HG03439 (cell line): ENCODE measurements around the gene SERPINB11.
"Not testable (repeated sequence)": the region's sequence is repeated elsewhere in the genome, so short reads cannot be mapped to it uniquely, and the experiment has no call there.

Experiments used
- ATAC-seq: cut with Tn5 transposase; IDR thresholded peaks from one replicate; pipeline ENCODE4 v1.9.1; 2021; ENCODE audit warnings: mild to moderate bottlenecking, moderate library complexity; ENCODE audit not compliant: unreplicated experiment

The SERPINB11 gene

DNA sequence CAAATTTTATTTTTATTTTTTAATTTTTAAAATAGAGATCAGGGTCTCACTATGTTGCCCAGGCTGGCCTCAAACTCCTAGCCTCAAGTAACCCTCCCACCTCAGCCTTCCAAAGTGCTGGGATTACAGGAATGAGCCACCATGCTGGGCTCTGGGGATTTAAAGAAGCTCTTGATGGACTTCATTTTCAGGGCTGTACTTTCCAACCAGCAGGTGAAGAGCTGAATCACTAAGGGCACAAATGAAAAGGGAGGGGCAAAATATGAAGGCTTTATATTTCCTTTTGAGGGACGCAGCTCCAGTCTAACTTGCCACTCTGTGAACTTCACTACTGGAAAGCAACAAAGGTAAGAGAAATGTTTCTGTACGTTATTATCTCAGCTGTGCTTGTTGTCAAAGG, at the start of gene SERPINB11:
Gene SERPINB11, plus strand, starts transcription at position 301 of the 400 bp plus-strand sequence. CDS start 7,234 bp downstream, outside the sequence.
- ATAC-seq: no peak

- not testable (repeated sequence) for ATAC-seq
These were observed 43.8 kb upstream of the SERPINB11 start for GRCh38 chr18:63658920-63659319.

DNA sequence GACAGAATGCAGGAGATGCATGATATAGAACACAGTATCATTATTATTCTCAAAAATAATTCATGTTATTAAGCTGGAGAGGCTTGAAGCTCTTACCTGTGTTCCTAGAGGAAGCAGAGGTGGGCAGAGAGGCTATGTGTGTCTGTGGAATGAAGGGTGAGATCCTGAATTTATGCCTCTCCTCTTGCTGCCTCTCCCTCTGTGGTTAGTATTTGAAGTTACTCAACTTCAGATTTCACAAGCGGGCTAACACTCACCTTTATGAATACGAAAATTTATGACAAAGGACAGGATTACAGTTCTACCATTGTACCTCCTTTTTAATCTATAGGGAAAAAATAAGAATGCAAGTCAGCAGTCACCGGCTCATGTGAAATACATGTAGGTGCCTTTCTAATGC, 41.0 kb upstream of the SERPINB11 start, which contains the start of gene SERPINB3:
Gene SERPINB3, minus strand, starts transcription at position 144 of the 400 bp plus-strand sequence. CDS start 677 bp downstream, outside the sequence.
- not testable (repeated sequence) for ATAC-seq

GRCh38 chr18:63664571-63664970, 38.2 kb upstream of the SERPINB11 start:
- ATAC-seq: no peak

- no peak for ATAC-seq
These were observed 26.0 kb upstream of the SERPINB11 start for GRCh38 chr18:63676526-63677323.

GRCh38 chr18:63677500-63678225, 25.1 kb upstream of the SERPINB11 start:
- no peak for ATAC-seq

DNA sequence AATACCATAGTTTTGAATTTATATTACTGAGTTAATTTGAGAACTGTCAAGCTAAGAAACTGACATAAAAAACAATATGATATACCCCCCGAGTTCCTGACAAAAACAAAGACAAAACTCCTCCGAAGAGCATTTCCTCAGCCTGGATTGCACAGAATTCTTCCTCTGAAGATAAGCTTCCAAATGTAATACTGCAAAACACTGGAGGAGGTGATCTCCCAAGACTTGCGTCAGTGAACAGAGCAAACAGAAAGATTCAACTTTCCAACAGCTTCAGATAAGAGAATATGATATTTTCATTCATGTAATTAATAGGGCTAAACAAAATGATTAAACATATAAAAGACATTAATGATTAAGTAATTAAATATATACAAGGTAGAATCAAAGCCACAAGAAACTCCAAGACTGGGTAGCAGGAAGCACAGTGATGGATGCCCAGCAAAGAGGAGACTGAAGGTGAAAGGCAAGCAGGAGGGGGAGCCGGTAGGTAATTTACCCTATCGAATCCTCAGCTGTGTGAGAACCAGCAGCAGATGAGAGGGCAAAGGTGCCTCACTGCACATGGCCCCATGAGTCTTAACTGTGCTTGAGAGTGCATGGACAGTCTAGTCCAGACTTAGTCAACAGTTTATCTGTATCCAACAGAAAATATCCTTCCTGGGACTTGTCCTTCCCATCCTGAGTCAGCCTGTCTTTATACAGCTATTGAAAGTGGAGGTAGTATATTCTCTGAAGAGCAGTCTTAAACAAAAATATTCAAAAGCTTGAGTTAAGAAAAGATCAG, 22.7 kb upstream of the SERPINB11 start:
- no peak for ATAC-seq

DNA sequence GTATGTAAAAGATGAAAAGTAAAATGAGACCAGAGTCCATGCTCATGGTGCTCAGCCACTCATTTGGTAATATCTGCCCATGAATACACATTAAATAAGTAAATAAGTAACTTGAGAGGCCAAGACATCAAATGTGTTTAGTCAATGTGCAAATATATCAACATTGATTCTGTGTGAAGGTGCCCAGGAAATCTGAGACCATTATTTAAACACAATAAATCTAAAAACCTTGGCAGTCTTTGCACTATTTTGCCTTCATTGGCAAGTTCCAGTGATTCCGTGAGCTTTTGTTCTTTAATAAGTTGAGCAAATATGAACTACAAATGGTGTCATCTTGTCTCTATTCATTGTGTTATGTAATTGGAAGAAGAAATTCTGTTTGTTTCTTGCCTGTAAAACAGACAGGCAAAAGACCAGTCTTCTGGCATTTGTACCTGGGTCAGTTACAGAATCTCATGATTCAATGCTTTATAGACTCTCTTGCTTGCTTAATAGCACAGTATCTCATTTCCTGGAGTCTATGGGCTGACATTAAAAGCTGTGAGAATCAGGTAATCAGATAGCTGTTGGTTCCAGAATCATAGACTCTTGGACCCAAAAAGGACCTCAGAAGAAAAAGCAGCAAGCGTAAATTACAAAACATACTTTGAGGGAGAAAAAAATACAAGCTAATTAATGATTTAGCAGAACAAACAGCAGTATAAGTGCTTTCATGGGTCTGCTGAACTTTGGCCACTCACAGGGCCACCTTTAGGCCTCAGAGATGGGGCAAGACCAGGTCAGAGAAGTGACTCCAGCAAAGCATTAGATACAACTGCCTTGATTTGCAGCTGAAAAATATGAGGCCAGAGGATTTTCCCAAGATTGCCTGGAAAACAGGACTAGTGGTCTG, 21.1 kb upstream of the SERPINB11 start:
- ATAC-seq: no peak

DNA sequence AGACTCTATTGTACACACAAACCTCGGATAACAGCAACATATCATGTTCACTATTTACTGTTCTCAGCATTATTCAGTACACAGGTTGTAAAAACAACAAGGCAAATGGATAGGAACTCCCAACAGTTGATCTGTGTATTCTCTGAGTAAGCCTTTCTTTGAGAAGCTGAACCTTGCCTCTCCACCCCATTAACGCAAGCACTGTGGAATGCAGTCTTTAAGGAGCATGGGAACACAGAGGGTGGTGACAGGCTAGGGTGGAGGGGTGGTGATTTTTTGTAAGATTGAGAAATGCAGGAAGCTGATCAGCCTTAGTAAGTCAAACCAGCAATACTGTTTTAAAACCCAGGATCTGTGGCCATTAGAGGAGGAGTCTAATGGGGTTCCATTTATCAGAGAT, 19.6 kb upstream of the SERPINB11 start:
- ATAC-seq: no peak

DNA sequence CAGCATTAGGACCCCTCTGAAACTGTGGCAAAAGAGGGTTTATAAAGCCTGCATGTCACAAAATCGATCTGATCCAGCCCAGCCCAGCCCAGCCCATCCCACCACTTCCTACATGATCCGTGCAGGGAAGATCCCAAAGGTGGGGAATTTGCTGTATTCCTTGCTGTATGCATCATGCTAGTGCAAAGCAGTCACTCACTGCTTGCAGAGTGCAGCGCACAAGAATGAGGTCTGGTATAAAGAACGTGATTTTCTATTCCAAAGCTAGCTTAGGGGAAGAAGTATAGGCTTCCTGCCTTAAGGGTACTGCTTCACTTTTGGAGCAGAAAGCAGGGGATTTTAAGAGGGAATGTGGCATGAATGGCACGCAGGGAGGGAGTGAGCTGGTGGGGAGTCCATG, 18.9 kb upstream of the SERPINB11 start:
- no peak for ATAC-seq

DNA sequence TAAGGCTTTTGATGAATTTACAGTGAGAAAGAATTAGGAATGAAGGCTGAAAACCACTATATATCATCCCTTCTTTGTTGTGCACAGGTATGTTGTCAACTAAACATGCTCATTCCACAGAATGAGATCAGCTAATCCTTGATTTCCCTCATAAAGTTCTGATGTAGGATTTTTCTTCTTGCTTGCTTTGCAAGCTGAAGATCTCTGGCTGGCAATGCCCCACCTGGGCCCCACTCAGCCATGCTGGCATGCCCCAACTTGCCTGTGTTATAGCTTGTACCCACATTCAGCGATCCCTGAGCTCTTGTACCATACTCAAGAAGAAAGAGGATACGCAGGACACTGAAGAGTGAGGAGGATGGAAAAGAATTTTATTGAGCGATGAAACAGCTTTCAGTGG, 18.0 kb upstream of the SERPINB11 start:
- ATAC-seq: no peak

- ATAC-seq: no peak
These were observed 15.9 kb upstream of the SERPINB11 start for GRCh38 chr18:63686871-63687270.

- ATAC-seq: no peak
These were observed 13.7 kb upstream of the SERPINB11 start for GRCh38 chr18:63689064-63689463.

DNA sequence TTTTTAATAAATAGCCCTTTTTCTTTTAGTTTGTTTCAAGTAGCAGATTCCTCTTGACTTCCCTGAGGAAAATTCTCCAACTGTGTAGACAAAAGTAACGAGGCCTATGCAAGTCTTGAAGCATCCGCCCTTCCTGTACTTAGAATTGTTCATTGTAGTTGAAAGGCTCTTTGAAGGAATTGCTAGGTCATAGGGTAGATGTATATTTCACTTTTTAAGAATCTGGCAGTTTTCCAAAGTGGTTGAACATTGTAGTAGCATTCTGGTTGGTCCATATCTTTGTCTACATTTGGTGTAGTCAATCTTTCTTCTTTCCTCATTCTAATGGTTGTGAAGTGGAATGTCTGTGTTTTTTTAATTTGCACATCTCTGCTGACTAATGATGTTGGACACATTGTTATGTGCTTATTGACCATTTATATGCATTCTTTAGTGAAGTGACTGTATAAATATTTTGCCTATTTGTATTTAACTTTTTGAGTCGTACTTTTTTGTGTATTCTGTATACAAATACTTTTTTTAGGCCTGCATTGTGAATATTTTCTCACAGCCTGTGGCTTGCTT, 5.6 kb upstream of the SERPINB11 start:
- no peak for ATAC-seq

DNA sequence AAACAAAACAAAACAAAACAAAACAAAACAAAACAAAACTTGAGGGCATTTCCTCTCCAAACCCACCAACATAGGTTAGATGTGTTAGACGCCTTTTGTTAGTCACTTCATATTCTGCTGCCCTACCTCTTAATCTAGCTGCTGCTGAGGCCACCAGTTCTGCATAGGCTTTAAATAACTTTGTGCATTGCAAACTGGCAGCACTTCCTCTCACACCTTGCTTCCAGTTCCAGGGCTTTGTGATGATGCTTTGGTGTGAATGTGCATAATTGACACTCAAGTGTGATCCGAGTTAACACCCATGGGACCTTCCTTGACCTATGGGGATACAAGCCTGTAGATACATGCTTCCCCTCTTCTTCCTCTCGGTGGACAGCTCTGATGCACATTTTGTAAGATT, 2.3 kb upstream of the SERPINB11 start:
- ATAC-seq: no peak

- no peak for ATAC-seq
These were observed 808 bp upstream of the SERPINB11 start for GRCh38 chr18:63701952-63702351.

GRCh38 chr18:63705401-63705800, 2.6 kb downstream of the SERPINB11 start:
- ATAC-seq: no peak

DNA sequence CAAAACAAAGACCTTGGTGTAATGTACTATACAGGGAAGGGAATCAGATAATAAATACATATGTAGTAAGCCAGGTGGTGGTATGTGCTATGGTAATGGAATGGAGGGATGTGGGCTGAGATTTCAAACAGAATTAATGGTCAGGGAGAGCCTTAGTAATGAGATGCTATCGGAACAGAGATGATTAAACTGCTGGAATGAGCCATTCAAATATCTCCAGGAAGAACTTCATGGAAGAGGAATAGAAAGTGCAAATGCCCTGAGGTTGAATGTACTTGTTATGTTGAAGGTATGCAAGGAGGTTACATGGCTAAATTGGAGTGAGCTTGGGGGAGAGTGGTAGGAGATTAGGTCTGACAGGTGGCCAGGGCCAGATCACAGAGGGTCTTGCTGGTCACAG, 5.1 kb downstream of the SERPINB11 start:
- no peak for ATAC-seq

- no peak for ATAC-seq
These were observed 5.9 kb downstream of the SERPINB11 start for GRCh38 chr18:63708650-63709049.
